AG09319 (cell line): Measurements from ENCODE around the gene BORCS5.

Experiments
- DNase-seq: peaks from one replicate; pipeline ENCODE4 v3.0.0-alpha.2; 2010; ENCODE audit warnings: low read depth; ENCODE audit errors: extremely low read depth
- CTCF ChIP-seq: IDR thresholded peaks from 2 replicates; pipeline ENCODE4 v1.5.1; 2011; ENCODE audit warnings: low read depth, mild to moderate bottlenecking, inconsistent platforms, low read length, moderate library complexity

BORCS5 gene

DNA sequence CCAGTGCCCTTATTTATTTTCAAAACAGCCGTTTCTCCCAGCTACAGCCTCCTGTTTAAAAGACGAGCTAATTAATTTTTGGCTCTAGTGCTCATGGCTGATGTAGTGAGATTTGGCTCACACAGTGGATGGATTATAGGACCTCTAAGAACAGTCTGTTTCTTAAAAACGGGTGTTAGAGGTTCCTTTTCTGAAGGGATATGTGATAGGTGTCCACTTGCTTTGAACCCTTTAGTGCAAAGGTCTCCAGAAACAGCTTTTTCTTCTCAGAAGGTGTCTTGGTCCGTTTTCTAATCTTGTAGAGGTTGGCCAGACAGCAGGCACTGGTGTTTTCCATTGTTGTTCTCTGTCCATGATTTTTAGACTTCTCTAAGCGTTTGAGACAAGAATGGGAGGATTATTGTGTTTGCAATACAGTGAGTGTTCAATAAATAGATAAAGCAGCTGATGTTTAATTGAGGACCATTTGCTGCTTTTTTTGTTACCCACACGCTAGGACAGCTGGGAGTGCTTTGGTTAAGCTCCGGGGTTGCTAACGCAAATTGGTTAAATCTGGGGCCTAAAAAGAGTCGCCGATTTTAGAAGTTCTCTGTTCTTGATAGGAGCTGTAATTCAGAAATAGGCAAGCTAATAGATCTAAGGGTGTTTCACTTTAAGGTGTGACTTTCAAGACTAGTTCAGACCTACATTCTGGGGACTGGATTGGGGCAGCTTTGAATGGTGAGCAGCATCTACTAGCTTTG, 1.0 kb downstream of the BORCS5 start:
- TF ChIP-seq CTCF, result no peak
- DNase-seq, result no peak

GRCh38 chr12:12358528-12358927, 1.6 kb downstream of the BORCS5 start:
- DNase-seq, result no peak
- no peak for TF ChIP-seq CTCF

DNA sequence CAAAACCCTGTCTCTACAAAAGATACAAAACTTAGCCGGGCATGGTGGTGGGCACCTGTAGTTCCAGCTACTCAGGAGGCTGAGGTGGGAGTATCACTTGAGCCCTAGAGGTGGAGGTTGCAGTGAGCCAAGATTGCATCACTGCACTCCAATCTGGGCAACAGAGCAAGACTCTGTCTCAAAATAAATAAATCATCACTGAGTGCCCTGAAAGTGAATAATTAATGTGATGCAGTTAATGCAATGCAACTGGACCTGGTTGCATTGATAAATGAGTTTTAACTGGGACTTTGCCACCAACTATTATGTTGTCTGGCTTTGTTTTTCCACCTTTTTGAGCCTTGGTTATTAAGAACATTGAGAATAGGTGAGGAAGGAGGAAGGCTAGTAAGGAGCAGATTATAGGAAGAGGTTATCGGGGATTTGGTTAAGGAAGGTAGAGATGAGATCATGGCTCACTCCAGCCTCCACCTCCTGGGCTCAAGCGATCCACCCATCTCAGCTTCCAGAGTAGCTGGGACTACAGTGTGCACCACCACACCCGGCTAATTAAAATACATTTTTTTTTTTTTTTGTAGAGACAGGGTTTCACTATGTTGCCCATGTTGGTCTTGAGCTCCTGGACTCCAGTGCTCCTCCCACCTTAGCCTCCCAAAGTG, 8.0 kb downstream of the BORCS5 start:
- TF ChIP-seq CTCF, result no peak
- DNase-seq, result no peak

- TF ChIP-seq CTCF, result no peak
- DNase-seq, result no peak
Observed at GRCh38 chr12:12365446-12365802, 8.5 kb downstream of the BORCS5 start.

DNA sequence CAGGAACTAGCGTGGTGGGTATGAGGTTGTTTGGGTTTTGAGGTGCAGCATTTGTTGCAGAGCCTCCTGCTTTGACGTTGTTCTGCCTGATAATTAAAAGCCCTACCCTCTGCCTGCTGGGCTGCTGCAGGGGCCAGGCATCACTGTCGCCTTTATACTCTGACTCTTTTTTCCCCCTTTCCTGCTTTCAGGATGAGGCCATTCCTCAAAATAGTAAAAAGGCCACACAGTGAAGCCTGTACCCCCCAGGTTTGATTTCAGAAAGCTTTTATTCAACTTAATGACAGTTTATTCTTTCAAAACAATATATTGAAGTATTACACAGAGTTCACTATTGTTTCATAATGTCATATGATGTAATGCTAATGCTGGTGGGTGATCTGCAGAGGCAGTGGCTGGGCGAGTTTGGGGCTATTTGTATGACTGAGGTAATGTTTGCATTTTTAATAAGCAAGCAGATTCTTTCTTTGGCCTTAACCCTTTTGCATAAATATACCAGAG, 9.1 kb downstream of the BORCS5 start:
- no peak for DNase-seq
- TF ChIP-seq CTCF, result no peak

GRCh38 chr12:12366701-12367481, 10.0 kb downstream of the BORCS5 start:
- no peak for TF ChIP-seq CTCF
- no peak for DNase-seq
